GM12873 (cell line): ENCODE data around the gene KIF4A.

Source experiments
- TF ChIP-seq, protein P1 (sequence below): IDR thresholded peaks from 2 replicates; pipeline ENCODE4 v1.5.1; 2012; ENCODE audit warnings: low read depth, mild to moderate bottlenecking, moderate library complexity, low read length, control low read depth; ENCODE audit not compliant: insufficient read depth; ENCODE audit errors: missing control alignments

Gene KIF4A

DNA sequence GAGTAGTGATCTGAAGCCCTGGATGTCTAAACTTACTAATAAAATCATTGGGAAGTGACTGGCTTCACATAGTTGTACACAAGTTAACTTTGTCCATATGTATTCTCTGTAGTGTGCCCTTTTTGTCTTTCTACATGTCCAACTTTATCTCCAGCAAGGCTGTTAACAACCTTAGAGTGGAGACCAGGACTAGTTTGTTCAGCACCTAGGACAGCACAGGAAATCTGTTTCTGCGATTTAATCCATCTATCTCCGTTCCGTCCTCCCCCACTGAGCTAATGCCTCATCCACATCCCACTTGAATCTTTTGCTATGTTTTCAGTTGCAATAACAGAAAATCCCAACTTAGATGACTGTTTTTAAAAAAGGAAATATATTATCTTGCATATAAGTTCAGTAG, 25.1 kb upstream of the KIF4A start:
- TF ChIP-seq, protein P1, sequence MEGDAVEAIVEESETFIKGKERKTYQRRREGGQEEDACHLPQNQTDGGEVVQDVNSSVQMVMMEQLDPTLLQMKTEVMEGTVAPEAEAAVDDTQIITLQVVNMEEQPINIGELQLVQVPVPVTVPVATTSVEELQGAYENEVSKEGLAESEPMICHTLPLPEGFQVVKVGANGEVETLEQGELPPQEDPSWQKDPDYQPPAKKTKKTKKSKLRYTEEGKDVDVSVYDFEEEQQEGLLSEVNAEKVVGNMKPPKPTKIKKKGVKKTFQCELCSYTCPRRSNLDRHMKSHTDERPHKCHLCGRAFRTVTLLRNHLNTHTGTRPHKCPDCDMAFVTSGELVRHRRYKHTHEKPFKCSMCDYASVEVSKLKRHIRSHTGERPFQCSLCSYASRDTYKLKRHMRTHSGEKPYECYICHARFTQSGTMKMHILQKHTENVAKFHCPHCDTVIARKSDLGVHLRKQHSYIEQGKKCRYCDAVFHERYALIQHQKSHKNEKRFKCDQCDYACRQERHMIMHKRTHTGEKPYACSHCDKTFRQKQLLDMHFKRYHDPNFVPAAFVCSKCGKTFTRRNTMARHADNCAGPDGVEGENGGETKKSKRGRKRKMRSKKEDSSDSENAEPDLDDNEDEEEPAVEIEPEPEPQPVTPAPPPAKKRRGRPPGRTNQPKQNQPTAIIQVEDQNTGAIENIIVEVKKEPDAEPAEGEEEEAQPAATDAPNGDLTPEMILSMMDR: no peak

DNA sequence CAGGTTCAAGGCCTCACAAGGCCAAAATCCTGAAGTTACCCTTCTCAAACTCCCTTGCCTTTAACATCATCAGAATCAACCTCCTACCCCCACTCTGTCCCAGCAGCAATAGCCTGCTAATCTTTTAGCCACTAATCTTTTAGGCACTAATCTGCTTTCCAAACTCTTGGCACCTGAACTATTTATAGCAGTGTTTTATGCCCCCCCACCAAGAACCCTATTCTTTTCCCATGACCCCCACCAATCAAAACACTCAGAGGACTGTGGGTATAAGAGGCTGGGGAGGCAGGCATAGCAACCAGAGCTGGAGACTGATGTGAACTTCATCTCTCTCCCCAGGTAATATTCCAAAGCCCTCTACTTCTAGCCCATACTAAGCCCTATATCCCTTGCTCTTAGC, 21.9 kb upstream of the KIF4A start, which contains the start of gene ARR3:
TSS of gene ARR3 (plus strand) at position 301 of the 400 bp plus-strand sequence. CDS start 1,052 bp downstream, outside the sequence.
- TF ChIP-seq, protein P1: no peak

DNA sequence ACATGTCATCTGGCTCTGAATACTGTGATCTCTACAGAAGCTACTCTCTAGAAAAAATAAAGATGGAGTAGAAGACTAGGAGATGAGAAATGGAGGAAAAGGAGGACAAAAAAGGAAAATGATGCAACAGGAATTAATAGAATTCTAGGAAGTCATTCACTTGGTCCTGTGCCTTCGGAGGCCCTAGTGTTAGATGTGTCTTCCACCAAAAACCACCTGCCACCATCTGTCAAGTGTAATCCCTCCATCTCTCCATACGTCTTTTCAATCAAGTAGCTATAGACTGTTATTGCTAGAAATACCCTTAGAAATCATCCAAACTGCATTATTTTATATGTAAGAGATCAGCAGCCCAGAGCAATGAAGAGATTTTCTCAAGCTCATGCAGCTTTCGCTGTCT, 10.8 kb upstream of the KIF4A start:
- TF ChIP-seq, protein P1: no peak

DNA sequence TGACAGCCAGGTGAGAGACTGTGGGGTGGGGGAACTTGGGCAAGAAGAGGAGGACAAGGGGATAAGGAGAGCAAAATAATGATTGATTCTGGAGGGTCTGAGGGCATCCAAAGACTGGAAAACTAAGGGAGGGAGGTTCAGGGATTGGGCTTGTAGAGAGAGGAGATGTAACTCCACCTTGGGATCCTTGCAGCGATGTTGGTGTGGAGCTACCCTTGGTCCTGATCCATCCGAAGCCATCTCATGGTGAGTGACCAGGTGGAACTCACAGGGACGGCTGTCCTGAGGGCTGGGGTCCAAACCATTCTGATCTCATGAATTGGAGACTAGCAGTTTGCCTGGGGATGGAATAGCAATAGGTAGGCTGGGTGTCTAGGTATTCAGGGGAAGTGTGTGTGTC, 9.3 kb upstream of the KIF4A start:
- TF ChIP-seq, protein P1: no peak

DNA sequence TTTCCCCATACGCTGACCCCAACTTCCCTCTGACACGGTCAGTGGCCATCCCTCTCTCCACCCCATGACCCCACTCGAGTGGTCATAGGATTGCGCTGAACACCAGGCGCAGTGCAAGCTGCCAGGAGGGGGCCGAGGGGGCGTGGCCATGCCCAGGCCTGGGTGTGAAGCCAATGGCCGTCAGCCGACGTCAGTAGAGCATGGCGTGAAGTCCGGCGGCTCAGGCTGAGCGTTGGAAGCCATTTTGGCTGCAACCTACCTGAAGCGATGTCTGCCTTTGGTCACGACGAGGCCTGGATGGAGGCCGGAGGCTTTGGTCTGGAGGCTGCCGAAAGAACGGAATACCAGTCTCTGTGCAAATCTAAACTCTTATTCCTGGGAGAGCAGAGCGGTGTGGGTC, 8.0 kb upstream of the KIF4A start, which contains the start of gene RAB41:
TSS of gene RAB41 (plus strand) at position 222 of the 400 bp plus-strand sequence. CDS start at position 268, 46 bp downstream.
- TF ChIP-seq, protein P1: no peak

DNA sequence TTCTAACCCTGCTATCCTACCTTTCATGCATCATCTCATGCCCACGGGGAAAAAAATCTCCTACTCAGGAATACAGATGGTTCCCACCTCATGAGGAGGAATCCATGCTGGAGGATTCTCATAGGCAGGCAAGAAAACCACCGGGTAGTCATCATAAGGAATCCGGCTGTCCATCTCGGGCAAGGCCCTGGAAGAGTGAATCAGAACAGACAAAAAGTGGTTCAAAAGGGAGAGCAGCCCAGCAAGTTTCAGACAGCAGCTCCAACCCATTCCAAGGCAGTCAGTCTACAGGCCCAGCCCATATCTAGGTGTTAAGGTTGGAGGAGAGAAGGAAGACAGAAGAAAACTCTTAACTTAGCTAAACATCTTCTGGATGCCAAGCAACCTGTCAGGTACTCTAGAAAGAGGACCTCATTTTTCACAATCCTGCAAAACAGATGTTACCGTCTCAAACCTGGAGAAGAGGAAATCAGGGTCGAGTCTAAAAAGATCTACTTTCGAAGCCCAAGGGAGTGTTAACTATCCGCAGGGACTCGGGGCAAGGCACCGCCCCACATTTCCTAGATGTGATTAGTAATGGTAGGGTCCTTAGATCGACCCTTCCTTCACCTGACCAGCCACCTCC, 624 bp upstream of the KIF4A start:
- TF ChIP-seq, protein P1: no peak

DNA sequence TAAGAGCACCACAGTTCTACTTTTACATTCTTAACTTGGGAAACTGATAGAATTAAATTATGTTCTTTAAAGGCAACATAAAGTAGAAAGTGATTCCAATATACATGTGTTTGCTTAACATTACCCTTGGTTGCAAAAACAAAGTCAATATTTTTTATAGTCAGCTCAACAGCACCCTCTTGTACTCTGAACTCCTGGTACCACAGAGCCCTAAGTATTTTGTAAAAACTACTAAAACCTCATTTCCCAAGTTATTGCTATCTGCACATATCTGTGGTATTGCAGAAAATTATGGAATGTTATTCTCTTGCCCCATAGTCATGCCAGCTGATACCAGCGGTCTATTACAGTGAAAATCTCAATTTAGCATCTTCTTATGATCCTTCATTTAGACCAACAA, 2.9 kb downstream of the KIF4A start:
- TF ChIP-seq, protein P1: no peak
